H54 (cell line): ENCODE results near the gene SLC49A3.

ENCODE experiments used
- DNase-seq: peaks from one replicate; pipeline ENCODE4 v3.0.0; 2011; ENCODE audit warnings: low spot score, mixed read lengths; ENCODE audit not compliant: insufficient read length
- FAIRE-seq: peaks from 3 replicates; lab custom pipeline; 2011; peaks lifted over from hg19 to GRCh38; lab: Jason Lieb, UNC
- POLR2A ChIP-seq: IDR thresholded peaks from 2 replicates; pipeline ENCODE4 v1.6.1; 2011; ENCODE audit warnings: low read depth, mild to moderate bottlenecking, low read length

The SLC49A3 gene

GRCh38 chr4:666822-667544 is 22.0 kb downstream of the SLC49A3 start:
- no peak for TF ChIP-seq POLR2A
- FAIRE-seq: no peak
- no peak for DNase-seq

- DNase-seq (no peak), FAIRE-seq (no peak)
- no peak for TF ChIP-seq POLR2A
These were observed 22.5 kb downstream of the SLC49A3 start for GRCh38 chr4:666436-666810.

- DNase-seq (no peak), FAIRE-seq (no peak)
- no peak for TF ChIP-seq POLR2A
These were observed 23.1 kb downstream of the SLC49A3 start for GRCh38 chr4:665751-666435.

- FAIRE-seq (no peak), DNase-seq (no peak)
- no peak for TF ChIP-seq POLR2A
These were observed 23.6 kb downstream of the SLC49A3 start for GRCh38 chr4:665381-665750.

- DNase-seq: no peak
- no peak for FAIRE-seq
- TF ChIP-seq POLR2A: no peak
These were observed 24.2 kb downstream of the SLC49A3 start for GRCh38 chr4:664713-665231.

GRCh38 chr4:663438-664428 is 25.2 kb downstream of the SLC49A3 start:
- no peak for DNase-seq
- no peak for FAIRE-seq

GRCh38 chr4:663046-663437 is 25.9 kb downstream of the SLC49A3 start:
- FAIRE-seq (no peak), DNase-seq (no peak)
- no peak for TF ChIP-seq POLR2A

More at GRCh38 chr4:663438-664428, 25.2 kb downstream of the SLC49A3 start:
- TF ChIP-seq POLR2A: no peak

- FAIRE-seq: no peak
- TF ChIP-seq POLR2A: no peak
- no peak for DNase-seq
These were observed 26.8 kb downstream of the SLC49A3 start for GRCh38 chr4:661881-662761.

GRCh38 chr4:661231-661630 is 27.7 kb downstream of the SLC49A3 start:
- no peak for TF ChIP-seq POLR2A
- no peak for DNase-seq
- FAIRE-seq: no peak

GRCh38 chr4:660401-660800 is 28.6 kb downstream of the SLC49A3 start:
- FAIRE-seq (no peak), DNase-seq (no peak)
- TF ChIP-seq POLR2A: no peak

- DNase-seq (no peak), FAIRE-seq (no peak)
- TF ChIP-seq POLR2A: no peak
These were observed 29.1 kb downstream of the SLC49A3 start for GRCh38 chr4:659851-660250.

- FAIRE-seq (no peak), DNase-seq (no peak)
- TF ChIP-seq POLR2A: no peak
These were observed 30.0 kb downstream of the SLC49A3 start for GRCh38 chr4:658681-659667.
